Right atrium auricular region (tissue), 2 donors: ENCODE data around the gene ASCL2. TPM values are rescaled to one million over a fixed set of nuclear protein-coding genes. Genes with fewer than 3 reads are reported as not detected.

Experiments used
- DNase-seq: peaks from one replicate; pipeline ENCODE4 v3.0.0-alpha.2; 2019; ENCODE audit warnings: low spot score
- H3K27ac ChIP-seq, 2 donors: fragments of 200-600 bp; sonication (generic); 1 replicate in 1 of 2; 2 replicates in 1 of 2; pipeline ENCODE4 v1.5.1; 2016 to 2019
- H3K27me3 ChIP-seq, 2 donors: fragments of 200-600 bp; sonication (generic); one replicate each; pipeline versions ENCODE4 v1.5.1 to v1.6.0; 2017 to 2019
- H3K36me3 ChIP-seq: fragments of 200-600 bp; sonication (generic); one replicate; pipeline ENCODE4 v1.5.1; 2016
- H3K4me1 ChIP-seq, 2 donors: fragments of 200-600 bp; sonication (generic); one replicate each; pipeline versions ENCODE4 v1.5.1 to v1.6.0; 2017 to 2019
- H3K4me3 ChIP-seq, 2 donors: fragments of 200-600 bp; sonication (generic); 1 replicate in 1 of 2; 2 replicates in 1 of 2; pipeline ENCODE4 v1.5.1; 2017 to 2019; ENCODE audit warnings: mild to moderate bottlenecking in 1 of 2, moderate library complexity in 1 of 2
- H3K9me3 ChIP-seq, 2 donors: fragments of 200-600 bp; sonication (generic); one replicate each; pipeline ENCODE4 v1.5.1; 2019
- CTCF ChIP-seq, 2 donors: fragments of 200-600 bp; sonication (generic); IDR thresholded peaks; one replicate each; pipeline ENCODE4 v1.5.1; 2019; ENCODE audit warnings: antibody characterized with exemption in 2 of 2
- total RNA-seq, 2 donors: library from RNA; depleted of rRNA; stranded (reverse); fragments of >200 nt; gene quantifications; one replicate each; pipeline ENCODE4 v1.1.0, GENCODE V29; 2016

Gene ASCL2
- total RNA-seq, 2 donors from 2014 or later, result 0.51 TPM; not detected in 1

DNA sequence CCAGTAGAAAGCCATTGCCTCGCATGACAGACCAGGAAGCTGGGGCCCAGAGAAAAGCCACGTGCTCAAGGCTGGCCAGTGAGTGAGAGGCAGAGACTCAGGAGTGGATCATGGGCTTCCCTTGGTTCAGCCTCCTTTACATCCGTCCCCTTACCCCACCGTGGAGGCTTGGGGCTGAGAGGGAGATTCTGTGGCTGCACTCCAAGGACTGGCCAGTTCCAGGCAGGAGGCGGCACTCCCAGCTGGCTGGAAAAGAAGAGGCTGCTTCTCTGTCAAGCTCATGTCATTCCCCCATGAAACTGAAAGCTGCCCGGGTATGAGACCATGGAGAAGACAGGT is 6.6 kb upstream of the ASCL2 start:
- Histone ChIP-seq H3K9me3 (peaks cover 0 to 11% of the 10 kb centered on the region in 2 donors), H3K36me3 (no peaks in the 10 kb centered on the region), H3K4me1 (no peaks in the 10 kb centered on the region), H3K4me3 (no peak overlapping the region), H3K27me3 (no peaks in the 10 kb centered on the region), H3K27ac (no peak overlapping the region)
- no peak for TF ChIP-seq CTCF (IDR thresholded peaks at IDR 0.05)
- DNase-seq, result peak; percentile 49

- no peak for TF ChIP-seq CTCF (IDR thresholded peaks at IDR 0.05)
- H3K4me3 ChIP-seq, result no peak overlapping the region
- H3K9me3 ChIP-seq, result peaks cover 0 to 11% of the 10 kb centered on the region in 2 donors
- H3K36me3 ChIP-seq, result no peaks in the 10 kb centered on the region
- H3K27me3 ChIP-seq, result peaks cover 0 to 5% of the 10 kb centered on the region in 2 donors
- H3K27ac ChIP-seq, result no peak overlapping the region
- H3K4me1 ChIP-seq, result no peaks in the 10 kb centered on the region
- DNase-seq, result peak; percentile 42
Observed at GRCh38 chr11:2276280-2277007, 6.1 kb upstream of the ASCL2 start.

GRCh38 chr11:2275334-2276279 is 5.2 kb upstream of the ASCL2 start:
- no peak overlapping the region for H3K27ac ChIP-seq
- TF ChIP-seq CTCF (IDR thresholded peaks at IDR 0.05), result no peak
- peaks cover 0 to 8% of the 10 kb centered on the region in 2 donors for H3K4me1 ChIP-seq
- H3K9me3 ChIP-seq, result peaks cover 0 to 11% of the 10 kb centered on the region in 2 donors
- H3K4me3 ChIP-seq, result no peak overlapping the region
- H3K27me3 ChIP-seq, result peaks cover 0 to 13% of the 10 kb centered on the region in 2 donors
- H3K36me3 ChIP-seq, result no peaks in the 10 kb centered on the region
- peak; percentile 48 for DNase-seq

GRCh38 chr11:2273771-2274170 is 3.4 kb upstream of the ASCL2 start:
- Histone ChIP-seq H3K36me3 (no peaks in the 10 kb centered on the region), H3K9me3 (no peaks in the 10 kb centered on the region), H3K27ac (no peak overlapping the region), H3K4me3 (no peak overlapping the region), H3K4me1 (peaks cover 0 to 26% of the 10 kb centered on the region in 2 donors), H3K27me3 (peaks cover 3 to 29% of the 10 kb centered on the region in 2 donors)
- peak; percentile 43 for DNase-seq
- no peak for TF ChIP-seq CTCF (IDR thresholded peaks at IDR 0.05)

DNA sequence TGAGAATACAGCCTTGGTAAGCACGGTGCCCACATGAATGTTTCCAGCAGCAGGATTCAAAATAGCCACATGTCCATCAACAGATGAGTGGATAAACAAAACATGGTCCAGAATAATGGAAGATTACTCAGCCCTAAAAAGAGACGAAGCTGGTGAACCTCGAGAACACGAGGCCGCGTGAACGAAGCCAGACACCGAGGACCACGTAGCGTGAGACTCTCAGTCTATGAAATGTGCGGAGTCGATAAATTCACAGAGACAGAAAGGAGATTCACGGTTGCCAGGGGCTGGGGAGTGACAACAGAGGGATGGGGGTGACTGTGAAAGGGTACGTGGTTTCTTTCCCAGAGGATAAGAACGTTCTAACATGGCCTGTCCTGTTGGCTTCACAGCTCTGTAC is 2.9 kb upstream of the ASCL2 start:
- no peak overlapping the region for H3K27ac ChIP-seq
- H3K4me3 ChIP-seq, result no peak overlapping the region
- H3K9me3 ChIP-seq, result no peaks in the 10 kb centered on the region
- TF ChIP-seq CTCF (IDR thresholded peaks at IDR 0.05), result no peak
- peaks cover 0 to 31% of the 10 kb centered on the region in 2 donors for H3K4me1 ChIP-seq
- no peaks in the 10 kb centered on the region for H3K36me3 ChIP-seq
- H3K27me3 ChIP-seq, result peaks cover 5 to 30% of the 10 kb centered on the region in 2 donors
- DNase-seq, result no peak
